HK-2 (cell line): Measurements from ENCODE around the gene MICAL3.
A peak's percentile ranks its signal among the peaks of the same experiment; 100 is the strongest.
"Not testable (repeated sequence)": the region's sequence is repeated elsewhere in the genome, so short reads cannot be mapped to it uniquely, and the experiment has no call there.

ENCODE experiments used
- DNase-seq: peaks from one replicate; pipeline ENCODE4 v3.0.0-alpha.2; 2018; ENCODE audit not compliant: unreplicated experiment

MICAL3 gene

GRCh38 chr22:18001040-18001893 lies 23.1 kb downstream of the MICAL3 start:
- peak; percentile 85 for DNase-seq

GRCh38 chr22:18000441-18001039 lies 23.8 kb downstream of the MICAL3 start:
- no peak for DNase-seq

- DNase-seq = no peak
These were observed 24.5 kb downstream of the MICAL3 start for GRCh38 chr22:17999851-18000250.

GRCh38 chr22:17998913-17999312 lies 25.4 kb downstream of the MICAL3 start:
- DNase-seq = no peak

- DNase-seq = peak; percentile 50
These were observed 26.9 kb downstream of the MICAL3 start for GRCh38 chr22:17997456-17997855.

- DNase-seq = not testable (repeated sequence)
These were observed 29.1 kb downstream of the MICAL3 start for GRCh38 chr22:17995256-17995655.

GRCh38 chr22:17994424-17995108 lies 29.8 kb downstream of the MICAL3 start:
- no peak for DNase-seq

- DNase-seq = not testable (repeated sequence)
These were observed 31.4 kb downstream of the MICAL3 start for GRCh38 chr22:17992976-17993375.

- DNase-seq = not testable (repeated sequence)
These were observed 32.4 kb downstream of the MICAL3 start for GRCh38 chr22:17991992-17992391.

GRCh38 chr22:17990942-17991341 lies 33.4 kb downstream of the MICAL3 start:
- no peak for DNase-seq

GRCh38 chr22:17990147-17990546 lies 34.2 kb downstream of the MICAL3 start:
- DNase-seq = no peak

- DNase-seq = no peak
These were observed 35.4 kb downstream of the MICAL3 start for GRCh38 chr22:17988800-17989513.

GRCh38 chr22:17985606-17986005 lies 38.8 kb downstream of the MICAL3 start:
- no peak for DNase-seq

- not testable (repeated sequence) for DNase-seq
These were observed 39.3 kb downstream of the MICAL3 start for GRCh38 chr22:17985071-17985470.

GRCh38 chr22:17984114-17984513 lies 40.2 kb downstream of the MICAL3 start:
- DNase-seq = no peak

- no peak for DNase-seq
These were observed 41.7 kb downstream of the MICAL3 start for GRCh38 chr22:17982572-17983141.

GRCh38 chr22:17981497-17981896 lies 42.9 kb downstream of the MICAL3 start:
- no peak for DNase-seq

GRCh38 chr22:17980638-17981051 lies 43.7 kb downstream of the MICAL3 start:
- DNase-seq = no peak

- no peak for DNase-seq
These were observed 44.3 kb downstream of the MICAL3 start for GRCh38 chr22:17980015-17980590.

GRCh38 chr22:17978027-17978426 lies 46.3 kb downstream of the MICAL3 start:
- DNase-seq = no peak

- DNase-seq = no peak
These were observed 47.0 kb downstream of the MICAL3 start for GRCh38 chr22:17977371-17977770.
